NCI-H146 treated with DMSO at 0.1 percent for 48 hours (cell line): Measurements from ENCODE around the gene PWP1.
"Not testable (repeated sequence)": the region's sequence is repeated elsewhere in the genome, so short reads cannot be mapped to it uniquely, and the experiment has no call there.

Source experiments
- DNase-seq: peaks from one replicate; lab custom pipeline; 2025; ENCODE audit not compliant: unreplicated experiment; lab: John Stamatoyannopoulos, UW

The PWP1 gene

DNA sequence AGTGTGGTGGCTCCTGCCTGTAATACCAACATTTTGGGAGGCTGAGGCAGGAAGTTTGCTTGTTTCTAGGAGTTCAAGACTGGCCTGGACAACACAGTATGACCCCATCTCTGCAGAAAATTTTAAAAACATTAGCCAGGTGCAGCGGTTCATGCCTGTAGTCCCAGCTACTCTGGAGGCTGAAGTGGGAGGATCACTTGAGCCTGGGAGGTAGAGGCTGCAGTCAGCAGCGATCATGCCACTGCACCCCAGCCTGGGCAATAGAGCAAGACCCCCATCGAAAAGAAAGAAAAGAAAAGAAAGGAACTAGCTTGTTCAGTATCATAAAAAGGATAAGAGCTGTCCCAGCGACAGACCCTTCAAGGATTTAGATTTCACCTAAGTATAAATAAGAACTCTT lies 18.1 kb upstream of the PWP1 start:
- no peak for DNase-seq

- DNase-seq, result no peak
Observed at GRCh38 chr12:107668320-107669098, 17.1 kb upstream of the PWP1 start.

DNA sequence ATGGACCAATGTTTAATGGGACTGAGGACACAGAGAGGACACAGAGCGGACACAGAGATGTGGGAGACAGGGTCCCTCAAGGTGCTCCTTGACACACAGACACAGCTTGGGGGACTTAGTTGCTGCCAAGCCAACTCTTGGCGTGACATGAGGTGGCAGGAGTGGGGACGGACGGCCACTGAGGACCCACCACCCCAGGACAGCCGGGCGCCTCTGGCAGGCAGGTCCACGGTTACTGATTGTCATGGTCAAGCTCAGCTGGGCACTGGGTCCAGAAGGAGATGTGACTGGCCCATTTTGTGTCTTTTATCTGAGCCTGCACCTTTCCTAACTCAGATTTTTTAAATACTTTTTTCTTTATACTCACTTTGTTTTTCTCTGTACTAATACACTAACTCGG lies 15.7 kb upstream of the PWP1 start:
- DNase-seq, result no peak

GRCh38 chr12:107670999-107671643 lies 14.5 kb upstream of the PWP1 start:
- DNase-seq, result no peak

GRCh38 chr12:107677671-107678070 lies 7.9 kb upstream of the PWP1 start:
- no peak for DNase-seq

DNA sequence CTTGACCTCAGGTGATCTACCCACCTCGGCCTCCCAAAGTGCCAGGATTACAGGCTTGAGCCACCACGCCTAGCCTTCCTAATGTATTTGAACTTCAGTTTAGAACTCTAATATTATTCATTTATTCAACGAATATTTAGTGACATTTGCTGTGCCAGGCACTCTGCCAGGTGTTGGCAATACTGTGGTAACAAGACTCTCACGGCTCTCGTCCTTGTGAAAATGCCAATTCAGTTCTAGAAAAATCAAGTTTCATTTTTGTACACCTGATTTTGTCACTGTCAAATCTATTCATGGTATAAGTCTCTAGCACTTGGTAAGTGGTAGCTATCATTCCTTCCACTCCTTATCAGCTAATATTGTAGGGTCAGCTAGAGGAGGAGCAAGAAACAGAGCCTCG lies 6.3 kb upstream of the PWP1 start:
- DNase-seq, result no peak

DNA sequence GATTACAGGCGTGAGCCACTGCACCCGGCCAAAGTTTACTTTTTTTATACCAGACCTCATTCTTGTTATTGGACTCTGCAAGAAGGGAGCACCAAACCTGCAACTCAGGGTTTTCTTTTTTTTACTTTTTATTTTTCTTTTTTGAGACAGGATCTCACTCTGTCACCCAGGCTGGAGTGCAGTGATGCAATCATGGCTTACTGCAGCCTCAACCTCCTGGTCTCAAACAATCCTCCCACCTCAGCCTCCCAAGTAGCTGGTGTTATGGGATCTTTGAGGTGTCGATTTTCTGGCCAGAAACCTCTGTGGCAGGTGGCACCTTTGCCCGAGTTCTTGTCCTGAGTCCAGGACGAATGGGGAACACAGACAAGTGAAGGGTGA lies 4.2 kb upstream of the PWP1 start:
- no peak for DNase-seq

- no peak for DNase-seq
Observed at GRCh38 chr12:107681836-107682820, 3.5 kb upstream of the PWP1 start.

GRCh38 chr12:107684029-107684795 lies 1.4 kb upstream of the PWP1 start:
- no peak for DNase-seq

DNA sequence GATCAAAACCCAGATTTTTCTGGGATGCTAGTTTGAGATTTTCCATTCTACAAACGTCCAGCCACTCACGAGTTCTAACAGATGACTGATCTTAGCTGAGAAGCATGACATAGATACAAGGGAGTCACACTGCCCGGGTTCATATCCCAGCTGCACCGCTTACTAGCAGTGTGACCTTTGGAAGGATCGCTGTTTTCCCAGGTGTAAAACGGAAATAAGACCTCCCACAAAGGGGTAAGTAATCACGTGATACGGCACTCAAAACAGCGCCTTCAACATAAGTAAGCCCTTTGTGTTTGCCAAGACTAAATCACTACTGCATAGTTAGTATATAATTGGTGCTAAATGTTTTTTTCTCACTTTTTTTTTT lies 624 bp upstream of the PWP1 start:
- peak; percentile 31 for DNase-seq

DNA sequence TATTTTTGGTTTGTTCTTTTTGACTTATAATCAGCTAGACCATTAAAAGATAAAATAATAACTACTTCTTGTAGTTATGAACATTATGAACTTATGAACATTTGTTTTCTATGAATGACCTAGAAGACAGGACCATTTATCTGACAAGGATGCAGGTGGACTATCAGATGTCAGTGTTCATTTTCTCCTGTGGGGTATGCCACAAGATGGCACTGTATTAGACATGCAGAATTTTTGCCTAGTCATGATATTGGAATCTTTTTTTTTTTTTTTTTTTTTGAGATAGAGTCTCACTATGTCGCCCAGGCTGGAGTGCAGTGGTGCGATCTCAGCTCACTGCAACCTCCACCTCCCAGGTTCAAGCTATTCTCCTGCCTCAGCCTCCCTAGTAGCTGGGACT lies 10.2 kb downstream of the PWP1 start:
- DNase-seq, result not testable (repeated sequence)

DNA sequence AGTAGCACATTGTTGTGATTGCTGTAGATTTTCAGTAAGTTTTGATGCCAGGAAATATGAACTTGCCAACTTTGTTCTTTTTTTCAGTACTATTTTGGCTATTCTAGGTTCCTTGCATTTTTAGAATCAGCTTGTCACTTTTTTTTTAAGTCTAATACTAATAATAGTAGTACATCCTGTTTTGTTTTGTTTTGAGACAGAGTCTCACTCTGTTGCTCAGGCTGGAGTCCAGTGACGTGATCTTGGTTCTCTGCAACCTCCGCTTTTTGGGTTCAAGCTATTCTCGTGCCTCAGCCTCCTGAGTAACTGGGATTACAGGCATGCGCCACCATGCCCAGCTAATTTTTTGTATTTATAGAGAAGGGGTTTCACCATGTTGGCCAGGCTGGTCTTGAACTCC lies 16.5 kb downstream of the PWP1 start:
- DNase-seq, result no peak

DNA sequence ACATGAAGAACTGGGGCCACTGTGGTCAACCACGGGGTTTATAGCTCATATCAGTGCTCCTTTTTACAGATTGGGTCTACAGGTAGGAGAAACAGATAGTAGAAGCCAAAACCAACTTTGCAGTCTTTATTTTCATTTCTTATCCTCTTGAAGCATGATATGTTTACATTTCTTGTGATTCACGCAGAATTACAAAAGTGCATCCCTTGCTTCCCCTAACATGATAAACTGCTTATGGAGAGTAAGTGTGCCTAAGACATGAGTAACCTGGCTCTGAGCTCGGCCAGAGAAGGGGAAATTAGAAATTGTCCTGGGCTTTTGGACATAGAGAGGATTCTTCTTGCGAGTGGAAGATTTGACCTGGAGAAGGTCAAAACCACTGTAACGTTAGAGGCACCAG lies 18.4 kb downstream of the PWP1 start:
- no peak for DNase-seq

GRCh38 chr12:107705522-107705921 lies 19.9 kb downstream of the PWP1 start:
- not testable (repeated sequence) for DNase-seq

DNA sequence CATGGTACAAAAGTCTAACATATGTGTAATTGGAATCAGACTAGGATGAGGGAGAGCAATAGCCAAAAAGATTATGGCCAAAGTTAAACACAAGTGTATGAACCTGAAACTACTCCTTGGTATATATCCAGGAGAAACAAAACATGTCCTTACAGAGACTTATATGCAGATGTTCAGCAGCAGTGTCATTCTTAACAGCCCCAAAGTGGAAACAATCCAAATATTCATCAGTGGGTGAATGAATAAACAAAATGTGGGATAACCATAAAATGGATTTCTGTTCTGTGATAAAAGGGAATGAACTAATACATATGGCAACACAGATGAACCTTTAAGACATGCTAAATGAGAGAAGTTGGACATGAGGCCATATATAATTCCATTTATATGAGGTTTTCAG lies 30.2 kb downstream of the PWP1 start:
- no peak for DNase-seq

- DNase-seq, result no peak
Observed at GRCh38 chr12:107718606-107719005, 33.0 kb downstream of the PWP1 start.

GRCh38 chr12:107727327-107727726 lies 41.7 kb downstream of the PWP1 start:
- not testable (repeated sequence) for DNase-seq

GRCh38 chr12:107727742-107728141 lies 42.1 kb downstream of the PWP1 start:
- not testable (repeated sequence) for DNase-seq

GRCh38 chr12:107730618-107731341 lies 45.2 kb downstream of the PWP1 start:
- DNase-seq, result no peak

GRCh38 chr12:107731366-107731765 lies 45.8 kb downstream of the PWP1 start:
- DNase-seq, result no peak
